Measurements from ENCODE around the gene MAP2K7.

The MAP2K7 gene

DNA sequence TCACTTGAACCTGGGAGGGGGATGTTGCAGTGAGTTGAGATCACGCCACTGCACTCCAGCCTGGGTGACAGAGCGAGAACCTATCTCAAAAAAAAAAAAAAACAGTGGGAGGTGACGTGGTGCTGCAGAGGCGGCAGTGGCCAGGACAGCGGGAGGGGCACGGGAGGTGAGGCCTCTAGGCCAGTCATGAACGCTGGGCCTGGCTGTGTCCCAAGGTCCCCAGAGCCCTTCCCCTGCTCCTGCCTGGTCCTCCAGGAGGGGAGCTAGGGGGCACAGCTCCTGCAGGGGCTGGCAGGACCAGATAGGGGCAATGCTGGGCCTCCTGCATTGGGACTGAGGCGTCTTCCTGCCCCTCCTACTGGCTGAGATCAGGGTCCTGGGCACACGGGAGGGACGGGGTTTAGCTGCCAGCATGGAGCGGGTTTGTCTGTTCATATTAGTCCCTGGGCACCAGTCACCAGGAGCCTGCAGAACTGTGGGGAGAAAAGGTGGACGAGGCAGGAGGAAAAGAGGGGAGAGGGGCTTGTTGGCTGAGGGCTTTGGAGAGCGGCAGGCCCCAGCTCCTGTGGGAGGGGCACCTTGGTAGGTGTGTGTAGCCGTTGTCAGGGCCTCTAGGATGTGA, 4.5 kb downstream of the MAP2K7 start:
- no peak for DNase-seq (ENCODE audit: low read depth in 1 of 2, low spot score in 1 of 2)
- no peak overlapping the region for H3K4me3 ChIP-seq (replicated peaks; ENCODE audit: insufficient read depth, low read length)
- TF ChIP-seq POLR2AphosphoS5 (IDR thresholded peaks at IDR 0.05; ENCODE audit: low read depth) (0 out of 2 replicates have a peak, but pooled peaks have one; percentile 28), GABPA (IDR thresholded peaks at IDR 0.05; ENCODE audit: low read depth) (no peak), SPI1 (IDR thresholded peaks at IDR 0.05; ENCODE audit: borderline replicate concordance, low read depth) (no peak)
- TF ChIP-seq, protein P1, sequence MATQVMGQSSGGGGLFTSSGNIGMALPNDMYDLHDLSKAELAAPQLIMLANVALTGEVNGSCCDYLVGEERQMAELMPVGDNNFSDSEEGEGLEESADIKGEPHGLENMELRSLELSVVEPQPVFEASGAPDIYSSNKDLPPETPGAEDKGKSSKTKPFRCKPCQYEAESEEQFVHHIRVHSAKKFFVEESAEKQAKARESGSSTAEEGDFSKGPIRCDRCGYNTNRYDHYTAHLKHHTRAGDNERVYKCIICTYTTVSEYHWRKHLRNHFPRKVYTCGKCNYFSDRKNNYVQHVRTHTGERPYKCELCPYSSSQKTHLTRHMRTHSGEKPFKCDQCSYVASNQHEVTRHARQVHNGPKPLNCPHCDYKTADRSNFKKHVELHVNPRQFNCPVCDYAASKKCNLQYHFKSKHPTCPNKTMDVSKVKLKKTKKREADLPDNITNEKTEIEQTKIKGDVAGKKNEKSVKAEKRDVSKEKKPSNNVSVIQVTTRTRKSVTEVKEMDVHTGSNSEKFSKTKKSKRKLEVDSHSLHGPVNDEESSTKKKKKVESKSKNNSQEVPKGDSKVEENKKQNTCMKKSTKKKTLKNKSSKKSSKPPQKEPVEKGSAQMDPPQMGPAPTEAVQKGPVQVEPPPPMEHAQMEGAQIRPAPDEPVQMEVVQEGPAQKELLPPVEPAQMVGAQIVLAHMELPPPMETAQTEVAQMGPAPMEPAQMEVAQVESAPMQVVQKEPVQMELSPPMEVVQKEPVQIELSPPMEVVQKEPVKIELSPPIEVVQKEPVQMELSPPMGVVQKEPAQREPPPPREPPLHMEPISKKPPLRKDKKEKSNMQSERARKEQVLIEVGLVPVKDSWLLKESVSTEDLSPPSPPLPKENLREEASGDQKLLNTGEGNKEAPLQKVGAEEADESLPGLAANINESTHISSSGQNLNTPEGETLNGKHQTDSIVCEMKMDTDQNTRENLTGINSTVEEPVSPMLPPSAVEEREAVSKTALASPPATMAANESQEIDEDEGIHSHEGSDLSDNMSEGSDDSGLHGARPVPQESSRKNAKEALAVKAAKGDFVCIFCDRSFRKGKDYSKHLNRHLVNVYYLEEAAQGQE (IDR thresholded peaks at IDR 0.05; ENCODE audit: insufficient replicate concordance, low read depth), result no peak
- TF ChIP-seq, protein P2, sequence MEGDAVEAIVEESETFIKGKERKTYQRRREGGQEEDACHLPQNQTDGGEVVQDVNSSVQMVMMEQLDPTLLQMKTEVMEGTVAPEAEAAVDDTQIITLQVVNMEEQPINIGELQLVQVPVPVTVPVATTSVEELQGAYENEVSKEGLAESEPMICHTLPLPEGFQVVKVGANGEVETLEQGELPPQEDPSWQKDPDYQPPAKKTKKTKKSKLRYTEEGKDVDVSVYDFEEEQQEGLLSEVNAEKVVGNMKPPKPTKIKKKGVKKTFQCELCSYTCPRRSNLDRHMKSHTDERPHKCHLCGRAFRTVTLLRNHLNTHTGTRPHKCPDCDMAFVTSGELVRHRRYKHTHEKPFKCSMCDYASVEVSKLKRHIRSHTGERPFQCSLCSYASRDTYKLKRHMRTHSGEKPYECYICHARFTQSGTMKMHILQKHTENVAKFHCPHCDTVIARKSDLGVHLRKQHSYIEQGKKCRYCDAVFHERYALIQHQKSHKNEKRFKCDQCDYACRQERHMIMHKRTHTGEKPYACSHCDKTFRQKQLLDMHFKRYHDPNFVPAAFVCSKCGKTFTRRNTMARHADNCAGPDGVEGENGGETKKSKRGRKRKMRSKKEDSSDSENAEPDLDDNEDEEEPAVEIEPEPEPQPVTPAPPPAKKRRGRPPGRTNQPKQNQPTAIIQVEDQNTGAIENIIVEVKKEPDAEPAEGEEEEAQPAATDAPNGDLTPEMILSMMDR (IDR thresholded peaks at IDR 0.05; ENCODE audit: insufficient read depth, low read length), result no peak
- H3K27me3 ChIP-seq (ENCODE audit: insufficient read depth, poor library complexity, severe bottlenecking), result no peaks in the 10 kb centered on the region
- H3K27ac ChIP-seq (replicated peaks), result no peak overlapping the region

DNA sequence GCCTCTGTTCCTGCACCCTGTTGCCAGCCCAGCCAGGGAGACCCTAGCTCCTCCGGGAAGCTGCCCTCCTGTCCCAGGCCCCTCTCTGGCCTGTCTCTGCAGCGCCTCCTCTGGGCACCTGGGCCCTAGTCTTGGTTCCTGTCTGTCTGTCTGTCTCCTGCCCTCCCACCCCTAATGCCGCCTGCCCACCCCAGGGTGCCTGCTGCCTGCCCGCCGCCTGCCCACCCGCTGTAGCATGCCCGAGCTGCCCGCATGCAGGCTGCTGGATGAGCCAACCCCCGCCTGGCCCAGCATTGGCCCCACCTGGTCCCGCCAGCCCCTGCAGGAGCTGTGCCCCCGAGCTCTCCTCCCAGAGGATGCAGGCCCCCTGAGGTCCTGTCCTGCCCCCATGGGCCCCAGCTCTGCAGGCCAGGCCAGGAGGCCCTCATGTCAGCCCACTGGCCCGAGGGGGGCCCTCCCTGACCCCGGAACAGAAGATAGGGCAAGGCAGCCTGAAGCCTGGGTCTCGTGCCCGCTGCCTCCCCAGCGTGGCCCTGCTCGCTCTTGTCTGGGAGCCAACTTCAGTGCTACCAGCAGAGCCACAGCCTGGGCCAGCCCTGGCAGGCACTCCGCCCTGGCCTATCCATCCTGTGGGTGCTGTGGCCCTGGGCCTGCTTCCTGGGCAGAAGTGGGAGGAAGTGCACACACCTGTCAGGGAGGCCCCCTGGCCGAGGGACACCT, 5.2 kb downstream of the MAP2K7 start:
- no peaks in the 10 kb centered on the region for H3K27me3 ChIP-seq (ENCODE audit: insufficient read depth, poor library complexity, severe bottlenecking)
- no peak overlapping the region for H3K4me3 ChIP-seq (replicated peaks; ENCODE audit: insufficient read depth, low read length)
- no peak for DNase-seq (ENCODE audit: low read depth in 1 of 2, low spot score in 1 of 2)
- TF ChIP-seq POLR2AphosphoS5 (IDR thresholded peaks at IDR 0.05; ENCODE audit: low read depth), result 0 out of 2 replicates have a peak, but pooled peaks have one; percentile 15
- TF ChIP-seq, protein P2 (IDR thresholded peaks at IDR 0.05; ENCODE audit: insufficient read depth, low read length), result no peak
- no peak overlapping the region for H3K27ac ChIP-seq (replicated peaks)

DNA sequence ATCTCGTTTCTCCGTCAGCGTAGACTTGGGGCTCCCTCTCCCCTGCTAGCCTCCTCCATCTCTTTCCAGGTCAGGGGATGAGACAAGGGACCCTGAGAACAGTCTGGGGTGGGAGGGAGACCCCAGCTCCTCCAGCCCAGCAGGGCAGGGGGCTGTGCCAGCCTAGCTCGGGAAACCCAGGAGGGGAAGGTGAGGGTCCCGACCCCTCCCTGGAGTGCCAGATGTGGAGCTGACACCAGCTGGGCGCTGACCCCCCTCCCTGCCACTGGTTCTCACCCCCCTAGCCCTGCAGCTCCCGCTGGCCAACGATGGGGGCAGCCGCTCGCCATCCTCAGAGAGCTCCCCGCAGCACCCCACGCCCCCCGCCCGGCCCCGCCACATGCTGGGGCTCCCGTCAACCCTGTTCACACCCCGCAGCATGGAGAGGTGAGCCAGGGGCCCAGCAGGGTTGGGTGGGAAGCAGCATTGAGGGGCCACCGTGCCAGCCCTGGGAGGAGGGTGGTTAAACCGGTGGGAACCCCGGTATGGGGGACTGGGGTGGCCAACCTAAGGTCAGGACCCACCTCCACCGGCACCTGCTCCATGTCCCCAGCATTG, 5.9 kb downstream of the MAP2K7 start:
- TF ChIP-seq SPI1 (IDR thresholded peaks at IDR 0.05; ENCODE audit: borderline replicate concordance, low read depth), result no peak
- TF ChIP-seq, protein P2 (IDR thresholded peaks at IDR 0.05; ENCODE audit: insufficient read depth, low read length), result no peak
- TF ChIP-seq, protein P1 (IDR thresholded peaks at IDR 0.05; ENCODE audit: insufficient replicate concordance, low read depth), result no peak
- TF ChIP-seq POLR2AphosphoS5 (IDR thresholded peaks at IDR 0.05; ENCODE audit: low read depth), result no peak
- TF ChIP-seq GABPA (IDR thresholded peaks at IDR 0.05; ENCODE audit: low read depth), result no peak
- no peak for DNase-seq (ENCODE audit: low read depth in 1 of 2, low spot score in 1 of 2)
- H3K4me3 ChIP-seq (replicated peaks; ENCODE audit: insufficient read depth, low read length), result no peak overlapping the region
- H3K27ac ChIP-seq (replicated peaks), result no peak overlapping the region
- H3K27me3 ChIP-seq (ENCODE audit: insufficient read depth, poor library complexity, severe bottlenecking), result no peaks in the 10 kb centered on the region
